Epithelial cell of prostate (primary cell): Measurements from ENCODE around the gene ANK2.
A peak's percentile ranks its signal among the peaks of the same experiment; 100 is the strongest.

Experiments
- DNase-seq: peaks from one replicate; pipeline ENCODE4 v3.0.0-alpha.2; 2011; ENCODE audit warnings: low read depth, low spot score
- H3K27ac ChIP-seq: fragments of 450-650 bp; 2 replicates; pipeline ENCODE4 v1.5.1; 2017; ENCODE audit warnings: mild to moderate bottlenecking

Gene ANK2

GRCh38 chr4:113145147-113145518 is 95.7 kb downstream of the ANK2 start:
- DNase-seq, result no peak
- no peak overlapping the region for H3K27ac ChIP-seq

GRCh38 chr4:113145519-113146291 is 96.3 kb downstream of the ANK2 start:
- no peak for DNase-seq

GRCh38 chr4:113146876-113147358 is 97.5 kb downstream of the ANK2 start:
- H3K27ac ChIP-seq, result no peak overlapping the region
- no peak for DNase-seq

More at GRCh38 chr4:113145519-113146291, 96.3 kb downstream of the ANK2 start:
- no peak overlapping the region for H3K27ac ChIP-seq

GRCh38 chr4:113147498-113148111 is 98.2 kb downstream of the ANK2 start:
- no peak for DNase-seq
- no peak overlapping the region for H3K27ac ChIP-seq

GRCh38 chr4:113148925-113149324 is 99.5 kb downstream of the ANK2 start:
- peak; percentile 8 for DNase-seq
- H3K27ac ChIP-seq, result no peak overlapping the region

- H3K27ac ChIP-seq, result no peak overlapping the region
- peak; percentile 8 for DNase-seq
These were observed 104.2 kb downstream of the ANK2 start for GRCh38 chr4:113153529-113154101.

GRCh38 chr4:113154281-113154680 is 104.8 kb downstream of the ANK2 start:
- DNase-seq, result no peak

GRCh38 chr4:113157086-113157857 is 107.8 kb downstream of the ANK2 start:
- no peak overlapping the region for H3K27ac ChIP-seq
- no peak for DNase-seq

More at GRCh38 chr4:113154281-113154680, 104.8 kb downstream of the ANK2 start:
- H3K27ac ChIP-seq, result no peak overlapping the region

- H3K27ac ChIP-seq, result peak overlapping the region; percentile 62
These were observed 110.6 kb downstream of the ANK2 start for GRCh38 chr4:113159942-113160545.

GRCh38 chr4:113160548-113160947 is 111.1 kb downstream of the ANK2 start:
- no peak for DNase-seq
- H3K27ac ChIP-seq, result peak overlapping the region; percentile 62

More at GRCh38 chr4:113159942-113160545, 110.6 kb downstream of the ANK2 start:
- peak; percentile 10 for DNase-seq

- DNase-seq, result no peak
- H3K27ac ChIP-seq, result no peak overlapping the region
These were observed 112.6 kb downstream of the ANK2 start for GRCh38 chr4:113162089-113162488.

- no peak overlapping the region for H3K27ac ChIP-seq
These were observed 119.9 kb downstream of the ANK2 start for GRCh38 chr4:113169368-113169767.

GRCh38 chr4:113170115-113170804 is 120.8 kb downstream of the ANK2 start:
- no peak overlapping the region for H3K27ac ChIP-seq
- DNase-seq, result no peak

More at GRCh38 chr4:113169368-113169767, 119.9 kb downstream of the ANK2 start:
- no peak for DNase-seq

- DNase-seq, result no peak
- no peak overlapping the region for H3K27ac ChIP-seq
These were observed 121.5 kb downstream of the ANK2 start for GRCh38 chr4:113170805-113171468.

GRCh38 chr4:113173126-113173792 is 123.8 kb downstream of the ANK2 start:
- no peak overlapping the region for H3K27ac ChIP-seq
- no peak for DNase-seq

- H3K27ac ChIP-seq, result no peak overlapping the region
- no peak for DNase-seq
These were observed 124.4 kb downstream of the ANK2 start for GRCh38 chr4:113173793-113174264.

GRCh38 chr4:113179091-113179490 is 129.6 kb downstream of the ANK2 start:
- no peak overlapping the region for H3K27ac ChIP-seq
- DNase-seq, result no peak

GRCh38 chr4:113179996-113180395 is 130.5 kb downstream of the ANK2 start:
- no peak overlapping the region for H3K27ac ChIP-seq
- DNase-seq, result no peak
